Body of pancreas (tissue), 4 donors: Measurements from ENCODE around the gene PTPN1.

ENCODE experiments used
- CTCF ChIP-seq, 7 experiments: fragments of 450-650 bp in 4 of 7; fragments of 200-600 bp in 3 of 7; sonication (generic) in 3 of 7; IDR thresholded peaks; one replicate each; pipeline ENCODE4 v1.5.1; 2016 to 2019; ENCODE audit warnings: antibody characterized with exemption in 7 of 7
- POLR2A ChIP-seq, 3 donors: fragments of 450-650 bp; IDR thresholded peaks; one replicate each; pipeline ENCODE4 v1.6.1; 2016; ENCODE audit warnings: antibody characterized with exemption in 3 of 3, mild to moderate bottlenecking in 2 of 3

- TF ChIP-seq CTCF (IDR thresholded peaks at IDR 0.05) (no peak), POLR2A (IDR thresholded peaks at IDR 0.05) (no peak)
Measured at GRCh38 chr20:50611128-50611810, 101.1 kb downstream of the PTPN1 start.
